GM10266 (cell line): ENCODE results near the gene E2F3.
A peak's percentile ranks its signal among the peaks of the same experiment; 100 is the strongest.

Source experiments
- DNase-seq: peaks from one replicate; pipeline ENCODE4 v3.0.0; 2012; ENCODE audit errors: extremely low spot score
- TF ChIP-seq, protein P1 (sequence below): IDR thresholded peaks from 2 replicates; pipeline ENCODE4 v1.5.1; 2012; ENCODE audit warnings: mild to moderate bottlenecking, low read depth; ENCODE audit not compliant: control insufficient read depth, insufficient read depth; ENCODE audit errors: missing control alignments

The E2F3 gene

DNA sequence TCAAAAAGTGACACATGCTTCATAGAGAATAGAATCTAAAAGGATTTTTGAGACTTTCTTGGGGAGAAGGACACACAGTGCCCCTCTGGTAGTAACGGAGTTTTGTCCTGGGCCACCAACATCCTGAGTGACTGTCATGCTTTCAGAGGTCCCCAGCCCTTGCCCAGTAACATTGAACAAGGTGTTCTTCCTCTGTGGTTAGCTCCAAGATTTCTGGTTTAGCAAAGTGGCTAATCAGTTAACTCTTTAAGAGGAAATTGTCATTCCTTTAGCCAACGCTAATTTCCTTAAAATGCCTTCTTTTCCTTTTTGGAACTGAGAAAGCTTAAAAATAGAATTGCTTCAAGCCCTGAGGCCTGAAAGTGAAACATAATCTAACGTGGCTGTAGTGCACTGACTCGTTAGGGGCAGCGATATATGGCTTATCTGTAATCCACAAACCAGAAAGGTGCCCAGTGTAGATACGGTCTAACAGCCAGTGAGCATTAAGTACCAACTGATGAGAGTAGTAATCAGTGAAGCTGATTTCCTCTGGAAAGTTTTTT lies 7.8 kb downstream of the E2F3 start:
- TF ChIP-seq, protein P1, sequence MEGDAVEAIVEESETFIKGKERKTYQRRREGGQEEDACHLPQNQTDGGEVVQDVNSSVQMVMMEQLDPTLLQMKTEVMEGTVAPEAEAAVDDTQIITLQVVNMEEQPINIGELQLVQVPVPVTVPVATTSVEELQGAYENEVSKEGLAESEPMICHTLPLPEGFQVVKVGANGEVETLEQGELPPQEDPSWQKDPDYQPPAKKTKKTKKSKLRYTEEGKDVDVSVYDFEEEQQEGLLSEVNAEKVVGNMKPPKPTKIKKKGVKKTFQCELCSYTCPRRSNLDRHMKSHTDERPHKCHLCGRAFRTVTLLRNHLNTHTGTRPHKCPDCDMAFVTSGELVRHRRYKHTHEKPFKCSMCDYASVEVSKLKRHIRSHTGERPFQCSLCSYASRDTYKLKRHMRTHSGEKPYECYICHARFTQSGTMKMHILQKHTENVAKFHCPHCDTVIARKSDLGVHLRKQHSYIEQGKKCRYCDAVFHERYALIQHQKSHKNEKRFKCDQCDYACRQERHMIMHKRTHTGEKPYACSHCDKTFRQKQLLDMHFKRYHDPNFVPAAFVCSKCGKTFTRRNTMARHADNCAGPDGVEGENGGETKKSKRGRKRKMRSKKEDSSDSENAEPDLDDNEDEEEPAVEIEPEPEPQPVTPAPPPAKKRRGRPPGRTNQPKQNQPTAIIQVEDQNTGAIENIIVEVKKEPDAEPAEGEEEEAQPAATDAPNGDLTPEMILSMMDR: no peak
- DNase-seq: peak; percentile 30

DNA sequence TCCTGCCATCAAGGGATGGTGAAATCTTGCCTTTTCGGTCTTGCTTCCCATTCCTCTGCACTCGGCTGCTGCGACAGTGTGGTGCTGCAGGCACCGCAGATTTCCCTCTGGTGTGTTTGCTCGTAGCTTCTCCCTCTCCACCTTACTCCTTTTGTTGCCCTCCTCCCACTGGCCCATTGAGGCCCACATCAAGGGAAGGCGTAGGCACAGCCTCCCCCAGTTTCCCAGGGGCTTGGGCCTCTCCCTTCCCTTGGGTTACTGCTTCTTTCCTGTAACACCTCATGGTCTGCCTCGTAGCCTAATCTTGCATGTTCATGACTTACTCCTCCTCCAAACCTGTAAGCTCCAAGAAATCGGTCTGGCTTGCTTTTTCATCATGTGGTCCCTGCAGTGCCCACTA lies 9.9 kb downstream of the E2F3 start:
- TF ChIP-seq, protein P1: no peak
- no peak for DNase-seq

DNA sequence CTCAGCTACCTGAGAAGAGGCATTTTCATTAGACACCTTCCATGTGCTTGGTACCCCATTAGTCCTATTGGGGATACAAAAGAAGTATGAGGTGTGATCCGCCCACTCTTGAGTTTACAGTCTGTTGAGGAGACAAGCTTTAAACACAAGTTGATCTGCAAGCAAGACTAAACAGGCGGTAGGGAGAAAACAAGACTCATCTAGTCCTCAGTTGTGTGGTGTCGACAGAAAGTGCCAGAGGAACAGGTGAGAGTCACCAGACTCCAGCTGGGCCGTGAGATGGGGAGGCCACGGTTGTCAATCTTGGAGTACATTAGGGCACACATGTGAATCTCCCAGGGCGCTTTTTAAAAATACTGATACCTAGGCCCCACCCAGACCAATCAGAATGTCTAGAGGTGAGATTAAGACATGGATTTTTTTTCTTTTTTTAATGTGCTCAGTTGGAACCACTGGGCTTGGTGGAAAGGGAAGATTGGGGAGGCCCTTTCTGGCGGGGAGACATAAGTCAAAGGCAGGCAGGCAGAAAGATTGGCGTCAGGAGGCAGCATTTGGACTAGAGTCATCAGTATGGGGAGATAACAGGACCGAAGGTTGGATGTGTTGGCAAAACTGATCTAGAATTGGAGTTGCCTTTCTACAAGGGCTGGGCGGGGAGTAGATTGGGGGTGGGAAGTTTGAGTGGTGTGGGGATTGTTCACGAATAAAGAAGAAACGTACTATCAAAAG lies 10.4 kb downstream of the E2F3 start:
- TF ChIP-seq, protein P1: no peak
- no peak for DNase-seq

DNA sequence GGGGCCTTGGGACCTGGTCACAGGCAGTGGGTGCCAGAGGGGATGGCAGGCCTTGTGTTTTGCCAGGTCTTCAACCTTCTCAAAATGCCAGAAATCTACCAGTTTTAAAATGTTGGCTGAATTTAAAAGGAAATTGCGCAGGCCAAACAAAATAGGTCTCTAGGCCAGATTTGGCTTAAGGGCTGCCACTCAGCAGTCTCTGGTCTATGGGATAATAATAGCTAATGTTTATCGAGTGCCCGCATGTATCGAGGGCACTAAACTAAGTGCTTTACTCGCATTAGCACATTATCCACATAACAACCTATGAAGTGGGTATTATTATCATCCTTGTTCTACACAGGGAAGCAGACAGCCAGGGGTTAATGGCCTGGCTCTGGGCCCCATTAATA lies 11.0 kb downstream of the E2F3 start:
- no peak for DNase-seq
- TF ChIP-seq, protein P1: no peak

DNA sequence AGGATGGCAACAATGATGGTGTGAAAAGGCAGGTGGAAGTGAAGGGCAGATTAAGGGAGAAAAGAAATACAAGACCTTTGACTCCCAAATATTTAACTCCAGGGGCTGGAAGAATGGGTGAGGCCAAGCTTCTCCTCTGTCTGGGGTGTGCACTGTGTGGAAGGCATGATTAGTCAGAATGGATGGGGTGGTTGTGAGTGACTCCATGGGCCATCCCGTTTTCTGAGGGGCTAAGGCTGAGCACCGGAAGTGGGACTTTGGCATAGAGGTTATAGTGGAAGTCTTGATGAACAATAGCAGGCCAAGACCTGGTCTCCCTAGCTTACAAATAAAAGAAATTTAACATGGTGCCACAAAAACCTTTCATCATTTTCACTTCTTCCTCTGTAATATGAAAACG lies 12.1 kb downstream of the E2F3 start:
- DNase-seq: no peak
- TF ChIP-seq, protein P1: no peak

DNA sequence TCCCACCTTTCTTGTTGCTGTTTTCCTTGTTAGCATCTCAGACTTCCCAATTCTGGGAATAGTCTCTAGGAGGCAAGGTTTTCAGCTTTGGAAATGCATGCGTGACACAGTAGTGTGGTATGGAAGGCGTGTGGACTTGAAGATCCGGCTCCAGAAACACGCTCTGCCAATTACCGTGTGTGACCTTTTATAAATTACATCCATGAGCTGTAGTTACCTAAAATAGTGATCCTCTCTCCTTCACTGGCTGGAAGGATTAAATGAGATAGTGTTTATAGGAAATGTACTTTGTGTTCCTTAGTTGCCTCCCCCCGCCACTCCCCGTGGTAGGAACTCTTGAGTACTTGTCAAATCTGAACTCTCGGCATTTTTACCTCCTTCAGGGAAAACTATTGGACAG lies 13.0 kb downstream of the E2F3 start:
- TF ChIP-seq, protein P1: no peak
- DNase-seq: no peak

DNA sequence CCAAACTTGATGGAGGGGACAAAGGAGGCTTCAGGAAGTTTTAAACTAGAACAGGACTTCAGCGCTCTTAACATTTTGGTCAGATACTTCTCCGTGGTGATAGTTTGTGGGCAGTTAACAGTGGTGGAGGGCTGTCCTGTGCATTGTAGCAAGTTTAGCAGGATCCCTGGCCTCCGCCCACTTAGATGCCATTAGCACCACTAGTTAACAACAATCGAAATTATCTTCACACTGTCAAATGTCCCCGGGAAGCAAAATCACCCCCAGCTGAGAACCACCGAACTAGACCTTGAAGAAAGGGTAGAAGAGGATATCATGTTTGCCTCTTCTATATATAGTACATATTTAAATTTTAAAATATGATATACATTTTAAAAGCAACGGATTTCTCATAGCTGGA lies 13.6 kb downstream of the E2F3 start:
- no peak for DNase-seq
- TF ChIP-seq, protein P1: no peak
